SK-N-SH (cell line): ENCODE data around the gene PARD3B. TPM values are rescaled to one million over a fixed set of nuclear protein-coding genes. Genes with fewer than 3 reads are reported as not detected.

Experiments
- CTCF ChIA-PET: fragments of 300-600, 350-600 bp; formaldehyde crosslinking; extraction: SDS; loops from one replicate; lab custom pipeline; 2021; lab: Yijun Ruan, JAX
- POLR2A ChIA-PET: fragments of 350-600 bp; sonication (Branson Sonifier 250); formaldehyde crosslinking; extraction: SDS; loops from one replicate; lab custom pipeline; 2020; ENCODE audit warnings: antibody characterized with exemption, inconsistent platforms; lab: Yijun Ruan, JAX
- DNase-seq: peaks from one replicate; pipeline ENCODE4 v3.0.0; 2012
- H2AFZ ChIP-seq: fragments of 200-600 bp; sonication (generic); 2 replicates; pipeline ENCODE4 v1.8.1; 2016; ENCODE audit warnings: antibody characterized with exemption, mild to moderate bottlenecking, low read depth
- H3F3A ChIP-seq: fragments of 200-600 bp; sonication (generic); replicated peaks from 2 replicates; pipeline ENCODE3; 2016; ENCODE audit warnings: antibody characterized with exemption, mild to moderate bottlenecking; ENCODE audit not compliant: insufficient read depth
- H3K27ac ChIP-seq, 2 experiments: fragments of 200-500 bp in 1 of 2; fragments of 200-600 bp in 1 of 2; sonication (Bioruptor generic) in 1 of 2; sonication (generic), shearing (Covaris generic) in 1 of 2; 2 replicates each; pipeline versions ENCODE4 v1.5.1 to v1.6.1; 2014 to 2016; ENCODE audit warnings: low read depth in 2 of 2, inconsistent platforms in 1 of 2, low read length in 1 of 2, mild to moderate bottlenecking in 1 of 2, mixed read lengths in 1 of 2
- H3K27me3 ChIP-seq: fragments of 200-600 bp; sonication (generic), shearing (Covaris generic); 2 replicates; pipeline ENCODE4 v1.6.1; 2016; ENCODE audit warnings: mixed run types; ENCODE audit not compliant: insufficient read depth
- H3K36me3 ChIP-seq, 2 experiments: fragments of 200-500 bp in 1 of 2; fragments of 200-600 bp in 1 of 2; sonication (Bioruptor generic) in 1 of 2; sonication (generic) in 1 of 2; replicated peaks in 1 of 2; 2 replicates each; pipeline versions ENCODE3 to v1.5.1; 2014 to 2016; ENCODE audit warnings: low read length in 1 of 2, mild to moderate bottlenecking in 1 of 2; ENCODE audit not compliant: insufficient read depth in 2 of 2, control insufficient read depth in 1 of 2
- H3K4me1 ChIP-seq, 2 experiments: fragments of 200-500 bp in 1 of 2; fragments of 200-600 bp in 1 of 2; sonication (Bioruptor generic) in 1 of 2; sonication (generic), shearing (Covaris generic) in 1 of 2; 2 replicates each; pipeline versions ENCODE4 v1.5.1 to v1.6.1; 2014 to 2016; ENCODE audit warnings: low read depth in 1 of 2, low read length in 1 of 2, mixed run types in 1 of 2; ENCODE audit not compliant: insufficient read depth in 2 of 2, control insufficient read depth in 1 of 2
- H3K4me2 ChIP-seq: fragments of 200-600 bp; sonication (generic), shearing (Covaris generic); 2 replicates; pipeline ENCODE4 v1.6.1; 2017; ENCODE audit warnings: mixed run types
- H3K4me3 ChIP-seq, 2 experiments: fragments of 200-500 bp in 1 of 2; fragments of 200-600 bp in 1 of 2; sonication (Bioruptor generic) in 1 of 2; sonication (generic), shearing (Covaris generic) in 1 of 2; 2 replicates each; pipeline versions ENCODE4 v1.5.1 to v1.8.1; 2014 to 2016; ENCODE audit warnings: low read depth in 2 of 2, inconsistent platforms in 1 of 2, low read length in 1 of 2, mild to moderate bottlenecking in 1 of 2, mixed read lengths in 1 of 2, moderate library complexity in 1 of 2
- H3K79me2 ChIP-seq: fragments of 200-600 bp; sonication (generic); 2 replicates; pipeline ENCODE4 v1.8.1; 2017; ENCODE audit warnings: mild to moderate bottlenecking; ENCODE audit not compliant: insufficient read depth
- H3K9ac ChIP-seq: fragments of 200-600 bp; sonication (generic); 2 replicates; pipeline ENCODE4 v1.6.1; 2017; ENCODE audit warnings: mixed run types
- H3K9me2 ChIP-seq: fragments of 200-600 bp; sonication (generic); 2 replicates; pipeline ENCODE4 v1.6.1; 2017; ENCODE audit warnings: mixed run types
- H3K9me3 ChIP-seq: fragments of 200-600 bp; sonication (generic); 2 replicates; pipeline ENCODE4 v1.6.1; 2017; ENCODE audit warnings: mixed run types, mild to moderate bottlenecking, moderate library complexity
- H4K20me1 ChIP-seq: fragments of 200-600 bp; sonication (generic); 2 replicates; pipeline ENCODE4 v1.6.1; 2017; ENCODE audit warnings: mild to moderate bottlenecking, mixed run types; ENCODE audit not compliant: insufficient read depth
- CTCF ChIP-seq: fragments of 200-600 bp; sonication (generic); IDR thresholded peaks from 2 replicates; pipeline ENCODE4 v1.6.1; 2017; ENCODE audit warnings: antibody characterized with exemption, mild to moderate bottlenecking, moderate library complexity
- EP300 ChIP-seq, 2 experiments: IDR thresholded peaks; 2 replicates each; pipeline versions ENCODE4 v1.4.0 to v1.6.1; 2012; ENCODE audit warnings: borderline replicate concordance in 1 of 2, low read depth in 1 of 2, low read length in 1 of 2
- EZH2phosphoT487 ChIP-seq: fragments of 200-600 bp; sonication (generic); IDR thresholded peaks from 2 replicates; pipeline ENCODE4 v1.6.1; 2017; ENCODE audit warnings: low read depth, mixed run types, mild to moderate bottlenecking, antibody characterized with exemption, moderate library complexity, borderline replicate concordance
- FOXM1 ChIP-seq: IDR thresholded peaks from 2 replicates; pipeline ENCODE4 v1.4.0; 2012; ENCODE audit warnings: low read depth, mild to moderate bottlenecking
- GATA2 ChIP-seq: sonication (generic); formaldehyde crosslinking; IDR thresholded peaks from 2 replicates; pipeline ENCODE4 v1.5.0; 2020; ENCODE audit warnings: mild to moderate bottlenecking, missing genetic modification reagents
- JUND ChIP-seq: IDR thresholded peaks from 2 replicates; pipeline ENCODE4 v1.4.0; 2012
- MEF2A ChIP-seq: IDR thresholded peaks from 2 replicates; pipeline ENCODE4 v1.4.0; 2012; ENCODE audit warnings: low read depth, borderline replicate concordance
- NFIC ChIP-seq: IDR thresholded peaks from 2 replicates; pipeline ENCODE4 v1.4.0; 2012; ENCODE audit warnings: borderline replicate concordance
- NRF1 ChIP-seq: IDR thresholded peaks from 2 replicates; pipeline ENCODE4 v1.6.1; 2012; ENCODE audit warnings: low read depth, mild to moderate bottlenecking, low read length
- POLR2AphosphoS5 ChIP-seq: IDR thresholded peaks from 2 replicates; pipeline ENCODE4 v1.6.1; 2012; ENCODE audit warnings: low read depth, low read length
- RCOR1 ChIP-seq: fragments of 150-350 bp; IDR thresholded peaks from 2 replicates; pipeline ENCODE4 v1.6.1; 2017; ENCODE audit warnings: antibody characterized with exemption, low read length
- RXRA ChIP-seq: IDR thresholded peaks from 2 replicates; pipeline ENCODE4 v1.4.0; 2012; ENCODE audit warnings: low read depth, mild to moderate bottlenecking, borderline replicate concordance
- TAF1 ChIP-seq: IDR thresholded peaks from 2 replicates; pipeline ENCODE4 v1.6.1; 2012; ENCODE audit warnings: low read depth, mild to moderate bottlenecking, low read length, moderate library complexity, borderline replicate concordance
- USF2 ChIP-seq: fragments of 150-350 bp; IDR thresholded peaks from 2 replicates; pipeline ENCODE4 v1.6.1; 2017; ENCODE audit warnings: antibody characterized with exemption, low read length, low read depth, borderline replicate concordance
- YY1 ChIP-seq: IDR thresholded peaks from 2 replicates; pipeline ENCODE4 v1.4.0; 2012; ENCODE audit warnings: low read depth, mild to moderate bottlenecking
- ZBTB33 ChIP-seq: IDR thresholded peaks from 2 replicates; pipeline ENCODE4 v1.4.0; 2012; ENCODE audit warnings: low read depth, borderline replicate concordance
- WGBS: methylation state at CpG from one replicate; pipeline ENCODE4 v1.1.6; 2017; ENCODE audit warnings: low lambda C conversion rate; 5-methylcytosine and 5-hydroxymethylcytosine counted together
- polyA plus RNA-seq, 3 experiments: library from polyadenylated mRNA; depleted of rRNA; stranded (reverse); fragments of >200 nt; gene quantifications; 2 replicates each; pipeline ENCODE4 v1.2.3, GENCODE V29; 2012
- TF ChIP-seq, protein P1 (sequence below): IDR thresholded peaks from 2 replicates; pipeline ENCODE4; 2012
- TF ChIP-seq, protein P2 (sequence below): fragments of 150-350 bp; IDR thresholded peaks from 2 replicates; pipeline ENCODE4 v1.6.1; 2016; ENCODE audit warnings: mild to moderate bottlenecking, low read depth, low read length

PARD3B gene
- polyA plus RNA-seq, 1 of the 3 experiments (the other 2 are of a cell fraction): 0.87 TPM

- Histone ChIP-seq H3K4me2 (no peak overlapping the region), H3K4me3 (no peak overlapping the region), H3K27me3 (no peaks in the 10 kb centered on the region), H3K79me2 (no peaks in the 10 kb centered on the region), H4K20me1 (peaks cover 4% of the 10 kb centered on the region), H3K9me2 (no peaks in the 10 kb centered on the region), H2AFZ (no peak overlapping the region), H3F3A (peaks cover 22% of the 10 kb centered on the region), H3K9ac (no peak overlapping the region), H3K36me3 (no peaks in the 10 kb centered on the region), H3K9me3 (no peaks in the 10 kb centered on the region), H3K4me1 (peaks cover 0 to 4% of the 10 kb centered on the region in 2 experiments; a peak in 2 of 4 replicates), H3K27ac (no peak overlapping the region)
- TF ChIP-seq YY1 (no peak), MEF2A (no peak), JUND (no peak), CTCF (no peak)
- no peak for DNase-seq
- WGBS: 90% methylated on average over 6 of the region's 6 CpGs
- CTCF ChIA-PET: interaction anchor here (1.1 to 2.9 kb wide), 2 partner anchors 9 to 156 kb away, joined by 3 to 8 read pairs; no protein-coding TSS in a partner anchor
- POLR2A ChIA-PET: no interaction called here
Observed at GRCh38 chr2:205401511-205401910, 856.2 kb downstream of the PARD3B start.

DNA sequence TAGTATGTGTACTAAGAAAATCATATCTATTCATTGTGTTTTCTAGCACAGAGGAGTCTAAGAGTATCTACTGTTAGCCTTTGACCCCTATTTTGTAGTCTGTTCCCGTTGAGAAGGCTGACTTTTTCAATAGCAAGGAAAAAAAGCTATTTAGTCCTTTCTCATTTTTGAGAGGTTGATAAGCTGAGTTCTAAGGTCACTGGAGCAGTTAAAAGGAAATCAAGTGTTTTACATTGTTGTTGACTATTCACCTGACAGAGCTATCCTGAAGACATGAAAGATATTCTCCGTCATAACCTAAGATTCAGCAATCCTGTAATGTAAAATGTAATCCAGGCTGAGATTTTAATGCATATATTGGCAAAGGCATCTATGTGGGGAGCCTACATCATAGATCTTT is 856.7 kb downstream of the PARD3B start:
- DNase-seq: no peak
- no peaks in the 10 kb centered on the region for H3K79me2 ChIP-seq
- H3F3A ChIP-seq: peaks cover 22% of the 10 kb centered on the region
- WGBS: 83% methylated on average over 2 of the region's 2 CpGs
- no peak overlapping the region for H3K4me3 ChIP-seq
- peaks cover 0 to 2% of the 10 kb centered on the region in 2 experiments; a peak in 2 of 4 replicates for H3K4me1 ChIP-seq
- no peak overlapping the region for H3K4me2 ChIP-seq
- no peaks in the 10 kb centered on the region for H3K36me3 ChIP-seq
- H3K9ac ChIP-seq: no peak overlapping the region
- TF ChIP-seq NFIC: no peak
- no peak for TF ChIP-seq MEF2A
- no peak for TF ChIP-seq EZH2phosphoT487
- TF ChIP-seq POLR2AphosphoS5: no peak
- TF ChIP-seq, protein P1, sequence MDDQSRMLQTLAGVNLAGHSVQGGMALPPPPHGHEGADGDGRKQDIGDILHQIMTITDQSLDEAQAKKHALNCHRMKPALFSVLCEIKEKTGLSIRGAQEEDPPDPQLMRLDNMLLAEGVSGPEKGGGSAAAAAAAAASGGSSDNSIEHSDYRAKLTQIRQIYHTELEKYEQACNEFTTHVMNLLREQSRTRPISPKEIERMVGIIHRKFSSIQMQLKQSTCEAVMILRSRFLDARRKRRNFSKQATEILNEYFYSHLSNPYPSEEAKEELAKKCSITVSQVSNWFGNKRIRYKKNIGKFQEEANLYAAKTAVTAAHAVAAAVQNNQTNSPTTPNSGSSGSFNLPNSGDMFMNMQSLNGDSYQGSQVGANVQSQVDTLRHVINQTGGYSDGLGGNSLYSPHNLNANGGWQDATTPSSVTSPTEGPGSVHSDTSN: no peak
- TF ChIP-seq, protein P2, sequence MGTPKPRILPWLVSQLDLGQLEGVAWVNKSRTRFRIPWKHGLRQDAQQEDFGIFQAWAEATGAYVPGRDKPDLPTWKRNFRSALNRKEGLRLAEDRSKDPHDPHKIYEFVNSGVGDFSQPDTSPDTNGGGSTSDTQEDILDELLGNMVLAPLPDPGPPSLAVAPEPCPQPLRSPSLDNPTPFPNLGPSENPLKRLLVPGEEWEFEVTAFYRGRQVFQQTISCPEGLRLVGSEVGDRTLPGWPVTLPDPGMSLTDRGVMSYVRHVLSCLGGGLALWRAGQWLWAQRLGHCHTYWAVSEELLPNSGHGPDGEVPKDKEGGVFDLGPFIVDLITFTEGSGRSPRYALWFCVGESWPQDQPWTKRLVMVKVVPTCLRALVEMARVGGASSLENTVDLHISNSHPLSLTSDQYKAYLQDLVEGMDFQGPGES: no peak
- no peak for TF ChIP-seq ZBTB33
- no peak for TF ChIP-seq FOXM1
- no peak for TF ChIP-seq RCOR1
- TF ChIP-seq EP300 (IDR thresholded peaks at IDR 0.05; ENCODE audit: borderline replicate concordance in 1 of 2, low read depth in 1 of 2, low read length in 1 of 2): no peak
- no peak for TF ChIP-seq GATA2 (CRISPR knock-in tag)
- no peak for TF ChIP-seq JUND
- no peak for TF ChIP-seq CTCF
- TF ChIP-seq RXRA: no peak
- TF ChIP-seq NRF1: no peak
- TF ChIP-seq USF2: no peak
- TF ChIP-seq TAF1: no peak
- H2AFZ ChIP-seq: no peak overlapping the region
- no peaks in the 10 kb centered on the region for H3K9me2 ChIP-seq
- ChIA-PET POLR2A (no interaction called here), CTCF (interaction anchor here (0.7 to 2.9 kb wide), 3 partner anchors 10 to 155 kb away, joined by 3 to 8 read pairs (median 3); no protein-coding TSS in a partner anchor)
- H3K9me3 ChIP-seq: no peaks in the 10 kb centered on the region
- H3K27ac ChIP-seq: no peak overlapping the region
- no peaks in the 10 kb centered on the region for H3K27me3 ChIP-seq
- H4K20me1 ChIP-seq: peaks cover 4% of the 10 kb centered on the region
